ENCODE measurements around the gene MX2. TPM values are rescaled to one million over a fixed set of nuclear protein-coding genes. Genes with fewer than 3 reads are reported as not detected.

MX2 gene
- total and polyA plus RNA-seq, 2 of the 8 experiments (the other 6 are each of a cell fraction or from before 2014, with no cell fraction given), result 3.1 to 8.9 TPM

DNA sequence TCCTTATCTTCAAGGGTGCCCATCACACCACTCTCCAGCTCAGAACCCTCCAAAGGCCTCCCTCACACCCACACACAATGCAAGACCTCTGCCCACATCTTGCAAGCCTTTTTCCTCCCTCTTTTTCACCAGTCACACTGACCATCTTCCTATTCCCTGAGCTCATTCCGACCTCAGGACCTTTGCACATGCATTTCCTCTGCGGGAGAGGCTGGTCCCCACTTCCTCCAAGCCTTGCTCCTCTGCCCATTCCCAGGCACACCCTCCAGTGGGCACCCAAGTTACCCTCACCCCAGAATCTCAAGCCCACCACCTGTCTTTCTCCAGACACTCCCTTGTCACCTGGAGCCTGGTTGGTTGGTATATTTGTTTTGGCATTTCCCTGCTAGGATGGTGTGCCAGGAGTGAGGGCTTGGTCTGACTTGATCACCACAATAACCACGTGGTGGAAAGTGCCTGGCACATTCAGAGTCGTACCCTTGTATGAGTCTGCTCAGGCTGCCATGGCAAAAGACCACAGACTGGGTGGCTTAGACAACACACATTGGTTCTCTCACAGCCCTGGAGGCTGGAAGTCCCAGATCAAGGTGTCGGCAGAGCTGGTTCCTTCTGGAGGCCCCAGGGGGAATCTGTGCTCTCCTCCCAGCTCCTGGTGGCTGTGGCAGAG is 13.2 kb downstream of the MX2 start:
- no peak overlapping the region for H2BK20ac ChIP-seq (ENCODE audit: low read length)
- H3K4me3 ChIP-seq (ENCODE audit: extremely low read depth in 1 of 4, insufficient read depth in 2 of 4, low read depth in 3 of 4, low read length in 4 of 4), result no peak overlapping the region
- no peak overlapping the region for H2BK120ac ChIP-seq (replicated peaks; ENCODE audit: low read depth, low read length)
- no peak overlapping the region for H4K8ac ChIP-seq (ENCODE audit: extremely low read depth, insufficient read depth, low read length)
- H3K23me2 ChIP-seq (ENCODE audit: low read depth, low read length), result no peaks in the 10 kb centered on the region
- no peak overlapping the region for H3K4me2 ChIP-seq (ENCODE audit: insufficient read depth in 1 of 2, low read depth in 2 of 2, low read length in 2 of 2)
- no peak overlapping the region for H3K27ac ChIP-seq (ENCODE audit: low read depth, low read length)
- H3K36me3 ChIP-seq (ENCODE audit: control insufficient read depth in 2 of 4, insufficient read depth in 4 of 4, low read length in 3 of 4), result no peaks in the 10 kb centered on the region
- H3K4ac ChIP-seq (replicated peaks; ENCODE audit: insufficient read length, low read depth, low read length), result no peak overlapping the region
- H2AK5ac ChIP-seq (ENCODE audit: low read depth, low read length), result no peak overlapping the region
- H3K27me3 ChIP-seq (replicated peaks in 1 of 4; ENCODE audit: control insufficient read depth in 3 of 4, extremely low read depth in 1 of 4, insufficient read depth in 3 of 4, low read length in 3 of 4), result no peaks in the 10 kb centered on the region; a peak in 1 of 7 replicates
- no peak overlapping the region for H2BK12ac ChIP-seq (ENCODE audit: low read depth, low read length)
- DNase-seq (ENCODE audit: low read depth in 1 of 2, low spot score in 2 of 2) (no peak), FAIRE-seq (no peak)
- CTCF ChIA-PET (ENCODE audit: partially characterized antibody), result interaction anchor here (0.7 to 0.9 kb wide), 2 partner anchors 14 to 234 kb away, joined by 3 read pairs; no protein-coding TSS in a partner anchor
- no peak overlapping the region for H3K9ac ChIP-seq (replicated peaks in 1 of 4; ENCODE audit: extremely low read depth in 1 of 4, low read depth in 3 of 4, low read length in 3 of 4)
- H3K56ac ChIP-seq (replicated peaks; ENCODE audit: insufficient read length, low read depth, low read length), result no peak overlapping the region
- no peak overlapping the region for H3K14ac ChIP-seq (ENCODE audit: insufficient read length)
- peaks cover 0 to 3% (median 1%) of the 10 kb centered on the region in 4 experiments; a peak in 2 of 7 replicates for H3K4me1 ChIP-seq (replicated peaks in 1 of 4; ENCODE audit: control insufficient read depth in 3 of 4, insufficient read depth in 4 of 4, low read length in 3 of 4)
- no peak overlapping the region for H4K5ac ChIP-seq (ENCODE audit: insufficient read length, low read depth, low read length)
- no peaks in the 10 kb centered on the region for H4K20me1 ChIP-seq (replicated peaks in 1 of 2; ENCODE audit: control insufficient read depth in 1 of 2, insufficient read depth in 2 of 2, low read length in 2 of 2)
- H2AFZ ChIP-seq (ENCODE audit: low read length), result no peak overlapping the region
- POLR2A ChIA-PET (ENCODE audit: partially characterized antibody), result no interaction called here
- no peaks in the 10 kb centered on the region; the same call in 1 of the 2 replicates for H3K79me1 ChIP-seq (ENCODE audit: low read depth, low read length)
- H3K9me3 ChIP-seq (ENCODE audit: insufficient read depth in 2 of 2, low read depth in 1 of 2, low read length in 1 of 2), result no peaks in the 10 kb centered on the region
- H3K79me2 ChIP-seq (ENCODE audit: control insufficient read depth in 1 of 2, insufficient read depth in 2 of 2, low read length in 2 of 2), result no peaks in the 10 kb centered on the region
- H2BK15ac ChIP-seq (ENCODE audit: low read length), result no peak overlapping the region
- WGBS, 2 experiments (ENCODE audit: extremely low coverage in 1 of 2, insufficient coverage in 1 of 2, insufficient read length in 1 of 2, insufficient replicate concordance in 2 of 2, low coverage in 1 of 2, low lambda C conversion rate in 2 of 2, missing lambda C conversion rate in 1 of 2), result 83% methylated on average over 5 of the region's 5 CpGs; no CpG with 5 or more reads in 1 of the 2 experiments
- H2BK5ac ChIP-seq (ENCODE audit: low read depth, low read length), result no peak overlapping the region
- no peak overlapping the region for H3K18ac ChIP-seq (ENCODE audit: extremely low read depth, low read length)
- H3K23ac ChIP-seq (ENCODE audit: insufficient read length), result no peak overlapping the region
- H4K91ac ChIP-seq (replicated peaks; ENCODE audit: insufficient read length, low read length), result no peak overlapping the region
- TF ChIP-seq EP300 (IDR thresholded peaks at IDR 0.05; ENCODE audit: borderline replicate concordance in 1 of 2, low read depth in 2 of 2, low read length in 2 of 2), result no peak
- no peak for TF ChIP-seq ATF2 (IDR thresholded peaks at IDR 0.05; ENCODE audit: low read length)
- TF ChIP-seq TCF12 (IDR thresholded peaks at IDR 0.05; ENCODE audit: low read depth, low read length), result no peak
